HL-60/S4 (cell line): ENCODE measurements around the gene EMSY.

ENCODE experiments used
- in situ Hi-C: fragments of 300-500 bp; cut with MboI; formaldehyde crosslinking; loops from 2 replicates; pipeline ENCODE4 v1.14.3; 2022; ENCODE audit warnings: low sequenced_read_pairs

Gene EMSY

DNA sequence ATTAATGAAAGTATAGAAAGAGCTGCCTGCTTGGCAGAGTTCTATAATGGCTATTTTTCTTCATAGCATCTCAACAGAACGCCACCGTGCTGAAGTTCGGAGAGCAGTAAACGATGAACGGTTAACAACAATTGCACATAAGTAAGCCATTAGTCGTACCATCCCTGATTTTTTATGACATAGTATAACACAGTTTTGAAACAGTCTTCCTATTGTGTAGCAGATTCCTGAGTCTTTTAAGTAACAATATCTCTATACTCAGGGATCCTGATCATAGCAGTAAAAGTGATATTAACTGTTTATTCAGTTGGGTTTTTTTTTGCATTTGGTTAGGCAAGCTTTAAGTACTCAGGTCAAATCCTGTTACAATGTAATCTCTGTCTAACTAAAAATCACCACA is 8.4 kb downstream of the EMSY start:
- in situ Hi-C loops = no loop called here

DNA sequence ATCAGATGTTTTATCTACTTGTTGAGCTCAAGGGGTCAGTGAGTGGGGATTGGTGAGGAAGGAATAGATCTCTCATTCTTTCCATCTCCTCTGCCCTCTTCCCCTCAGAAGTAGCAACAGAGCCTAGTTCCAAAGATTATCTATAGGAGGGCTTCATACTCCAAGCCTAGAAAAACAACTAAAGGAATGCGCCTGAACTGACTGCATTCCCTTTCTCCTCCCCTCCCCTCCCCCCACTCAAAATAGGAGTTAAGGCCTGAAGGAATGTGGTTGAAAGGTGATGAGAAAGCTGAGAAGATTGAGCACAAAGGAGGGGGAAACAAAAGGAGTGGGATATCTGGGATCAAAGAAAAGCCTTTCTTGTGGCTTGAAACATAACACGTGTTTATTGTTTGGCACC is 10.5 kb downstream of the EMSY start:
- in situ Hi-C loops = no loop called here

DNA sequence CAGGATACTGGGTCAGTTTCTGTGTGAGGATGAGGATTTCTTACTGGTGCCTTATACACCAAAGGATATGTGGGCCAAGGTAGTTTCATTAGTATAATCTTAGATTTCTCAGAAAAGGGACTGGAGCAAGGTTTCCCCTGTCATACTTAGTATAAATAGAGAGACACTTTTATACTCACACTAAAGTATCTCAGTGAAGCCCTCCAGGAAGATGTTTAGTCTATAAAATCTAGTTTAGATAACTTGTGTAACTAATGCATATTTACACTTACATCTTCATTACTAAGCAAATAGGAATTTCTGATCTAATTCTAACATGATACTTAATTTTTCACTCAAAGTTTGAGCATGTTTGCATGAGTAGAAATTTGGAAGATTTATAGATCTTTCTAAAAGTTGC is 11.1 kb downstream of the EMSY start:
- in situ Hi-C loops = no loop called here

DNA sequence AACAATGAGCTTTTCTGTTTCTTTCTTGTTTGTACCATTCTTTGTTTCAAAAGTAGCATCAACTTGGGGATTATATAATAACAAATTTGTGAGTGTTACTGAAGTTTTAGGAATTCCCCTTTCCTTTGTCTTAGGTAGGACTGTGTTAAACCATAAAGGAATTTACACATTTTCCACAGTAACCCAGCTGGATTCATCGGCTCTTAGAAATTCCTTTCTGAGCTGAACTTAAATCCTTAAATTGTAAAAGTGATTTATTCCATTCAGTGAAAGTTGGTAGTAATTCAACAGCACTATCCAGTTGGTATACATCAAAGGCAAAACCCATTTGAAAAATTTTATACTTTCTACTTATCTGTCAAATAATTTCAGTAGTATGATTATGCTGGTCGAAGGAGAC is 11.8 kb downstream of the EMSY start:
- in situ Hi-C loops = no loop called here

DNA sequence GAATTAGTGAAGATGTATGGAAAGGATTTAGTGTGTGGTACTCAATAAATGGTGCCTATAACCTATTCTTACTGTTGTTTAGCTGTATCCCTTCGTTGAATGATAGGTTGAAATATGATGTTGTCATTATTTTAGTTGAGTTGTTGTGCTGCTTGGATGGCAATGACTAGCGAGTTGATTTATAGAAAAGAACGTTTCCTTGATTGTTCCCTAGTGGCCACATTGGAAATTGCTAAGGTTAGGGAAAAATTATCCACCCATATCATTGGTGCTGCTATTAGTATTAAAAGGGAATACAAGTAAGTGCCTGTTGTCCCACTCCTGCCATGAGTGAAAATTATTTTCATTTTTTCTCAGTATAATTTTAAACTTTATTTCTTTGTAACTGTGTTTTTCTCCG is 14.5 kb downstream of the EMSY start:
- in situ Hi-C loops = no loop called here

DNA sequence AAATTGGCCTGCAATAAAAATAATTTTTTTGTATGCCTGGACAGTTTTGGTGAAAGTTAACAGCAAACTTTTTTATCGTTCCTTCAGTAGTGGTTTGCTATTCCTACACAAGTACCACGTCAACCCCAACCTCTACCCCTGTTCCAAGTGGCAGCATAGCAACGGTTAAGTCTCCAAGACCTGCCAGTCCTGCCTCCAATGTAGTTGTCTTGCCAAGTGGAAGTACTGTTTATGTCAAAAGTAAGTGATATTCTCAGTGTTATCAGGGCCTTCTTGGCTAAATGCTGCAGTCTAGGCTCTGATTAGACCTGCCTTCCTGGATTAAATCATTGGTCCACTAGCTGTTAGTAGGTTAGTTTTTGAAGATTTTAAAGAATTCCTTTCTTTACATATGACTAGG is 15.0 kb downstream of the EMSY start:
- in situ Hi-C loops = no loop called here

DNA sequence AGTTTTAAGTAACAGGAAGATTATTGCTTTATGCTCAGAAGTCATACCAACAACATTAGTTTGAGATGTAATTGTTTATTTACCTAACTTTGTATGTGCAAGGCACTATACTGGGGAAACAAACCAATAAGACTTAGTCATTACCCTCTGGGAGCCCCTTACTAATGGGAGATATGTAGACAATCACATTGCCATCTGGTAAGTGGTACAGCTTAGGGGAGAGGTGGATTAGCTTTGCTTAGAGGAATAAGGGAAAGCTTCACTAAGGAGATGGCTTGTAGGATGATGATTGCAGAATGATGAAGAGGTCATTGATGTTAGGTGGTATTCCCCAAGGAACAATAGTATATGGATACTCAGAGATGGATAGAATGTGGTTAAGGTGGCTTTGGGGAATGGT is 17.5 kb downstream of the EMSY start:
- in situ Hi-C loops = no loop called here

DNA sequence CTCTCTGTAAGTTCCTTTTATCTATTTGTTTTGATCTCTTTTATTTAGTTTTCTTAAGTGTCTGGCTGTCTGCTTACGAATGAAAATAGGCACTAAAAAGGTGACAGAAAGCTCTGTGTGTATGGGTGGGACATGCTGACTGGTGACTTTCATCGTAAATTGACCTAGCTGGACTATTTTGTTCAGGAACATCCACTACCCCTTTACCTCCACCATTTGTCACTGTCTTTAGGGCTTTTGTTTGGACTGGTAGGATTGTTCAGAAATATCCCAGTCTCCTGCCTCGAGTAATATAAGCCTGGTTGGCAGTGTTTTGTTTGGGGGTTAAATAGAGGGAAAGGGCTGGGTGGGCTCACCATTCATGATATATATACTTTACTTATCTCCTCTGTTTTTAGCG is 20.9 kb downstream of the EMSY start:
- in situ Hi-C loops = no loop called here

DNA sequence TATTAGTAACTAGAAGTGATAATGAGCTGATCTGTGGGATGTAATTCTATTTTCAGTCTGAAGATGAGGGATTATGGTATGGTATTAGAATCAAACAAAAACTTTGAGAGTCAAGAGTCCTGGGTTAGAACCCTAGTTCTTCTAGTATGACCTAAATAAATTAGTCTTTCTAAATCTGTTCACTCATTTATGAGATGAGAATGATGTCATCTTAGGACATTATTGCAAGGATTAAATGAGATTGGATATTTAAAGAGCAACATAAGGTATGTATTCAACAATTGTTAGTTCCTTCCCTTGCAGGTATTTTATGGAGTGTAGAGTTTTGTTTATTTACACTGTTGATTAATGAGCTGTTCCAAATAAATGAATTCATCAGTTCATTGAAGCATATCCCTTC is 21.8 kb downstream of the EMSY start:
- in situ Hi-C loops = no loop called here

DNA sequence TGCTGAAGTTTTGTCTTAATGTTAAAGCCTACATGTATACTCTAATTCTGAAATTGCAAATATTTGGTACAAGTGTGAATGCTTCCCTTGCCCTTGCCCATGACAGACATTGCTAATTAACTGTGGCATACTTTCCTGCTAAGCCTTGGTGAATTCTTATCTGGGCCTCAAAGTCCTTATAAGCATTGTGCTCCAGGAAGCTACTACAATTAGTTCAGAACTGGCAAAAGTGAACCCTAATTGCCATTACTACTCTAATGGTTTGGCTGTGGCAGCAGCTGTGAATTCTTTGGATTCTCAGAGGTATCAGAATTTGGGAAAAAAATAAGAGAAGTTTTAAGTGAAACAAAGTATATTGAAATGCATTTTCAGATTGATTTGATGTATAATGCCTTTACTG is 24.3 kb downstream of the EMSY start:
- in situ Hi-C loops = no loop called here

DNA sequence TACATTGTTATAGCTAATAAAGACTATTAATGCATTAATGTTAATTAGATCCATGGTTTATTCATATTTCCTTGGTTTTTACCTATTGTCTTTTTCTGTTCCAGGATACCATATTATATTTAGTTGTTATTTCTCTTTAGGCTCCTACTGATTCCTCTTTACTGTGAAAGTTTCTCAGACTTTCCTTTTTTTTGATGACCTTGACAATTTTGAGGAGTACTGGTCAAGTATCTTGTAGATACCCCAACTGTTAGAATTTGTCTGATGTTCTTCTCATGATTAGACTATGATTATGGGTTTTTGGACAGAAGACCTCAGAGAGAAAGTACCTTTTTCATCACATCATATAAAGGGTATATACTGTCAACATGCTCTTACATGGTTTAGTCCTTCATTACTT is 26.6 kb downstream of the EMSY start:
- in situ Hi-C loops = no loop called here

DNA sequence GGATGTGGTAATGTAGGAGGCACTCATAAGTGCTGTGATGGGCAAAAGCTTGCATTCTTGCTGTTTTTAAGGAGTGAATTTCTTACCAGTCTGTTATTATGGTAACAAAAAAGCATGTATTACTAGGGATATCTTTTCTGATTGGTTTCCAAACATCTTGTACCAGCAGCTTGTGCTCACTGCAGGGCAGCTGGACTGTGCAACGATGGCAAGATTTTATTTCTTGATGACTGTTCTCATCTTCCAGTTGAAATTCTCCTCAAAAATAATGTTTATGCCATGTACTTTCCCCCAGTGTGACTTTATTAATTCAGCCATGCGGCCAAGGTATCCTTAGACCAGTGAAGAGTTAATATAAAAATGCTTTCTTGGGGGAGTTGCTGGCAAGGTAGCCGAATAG is 35.4 kb downstream of the EMSY start:
- in situ Hi-C loops = no loop called here

DNA sequence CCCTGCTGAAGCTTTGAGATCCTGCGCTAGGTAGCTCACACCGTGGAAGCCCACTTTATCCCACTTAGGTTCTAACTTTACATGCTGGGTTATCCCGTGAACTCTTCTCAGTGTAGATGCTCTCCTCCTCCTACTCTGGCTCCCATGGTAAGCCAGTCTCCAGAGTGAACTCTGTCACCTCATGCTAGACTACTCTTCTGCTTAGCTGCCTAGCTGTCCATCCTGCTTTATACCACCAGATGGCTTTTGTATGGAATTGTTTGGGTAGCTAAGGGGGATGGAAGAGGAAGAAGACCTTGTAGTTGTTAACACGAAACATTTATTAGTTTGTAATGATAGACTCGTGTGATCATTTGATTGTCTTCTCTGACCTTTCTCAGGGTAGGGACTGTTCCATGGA is 46.8 kb downstream of the EMSY start:
- in situ Hi-C loops = no loop called here

DNA sequence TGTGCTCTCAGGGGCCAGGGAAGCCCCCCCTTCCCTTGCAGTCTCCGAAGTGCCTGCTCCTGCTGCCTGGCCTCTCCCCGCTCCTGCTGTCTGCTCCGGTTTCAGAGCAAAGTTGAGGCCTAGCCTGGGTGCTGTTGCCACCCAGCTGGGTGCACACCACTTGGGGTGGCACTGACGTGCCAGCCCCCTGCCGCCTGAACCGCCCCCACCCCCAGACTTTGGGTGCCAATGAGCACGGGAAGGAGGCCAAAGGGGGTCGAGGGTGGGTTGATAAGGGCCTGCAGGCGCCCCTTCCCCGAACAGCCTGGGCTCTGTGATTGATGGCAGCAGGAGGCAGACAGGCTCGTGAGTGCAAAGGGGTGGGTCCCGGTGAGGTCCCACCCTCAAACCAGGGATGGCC is 48.2 kb downstream of the EMSY start:
- in situ Hi-C loops = no loop called here

DNA sequence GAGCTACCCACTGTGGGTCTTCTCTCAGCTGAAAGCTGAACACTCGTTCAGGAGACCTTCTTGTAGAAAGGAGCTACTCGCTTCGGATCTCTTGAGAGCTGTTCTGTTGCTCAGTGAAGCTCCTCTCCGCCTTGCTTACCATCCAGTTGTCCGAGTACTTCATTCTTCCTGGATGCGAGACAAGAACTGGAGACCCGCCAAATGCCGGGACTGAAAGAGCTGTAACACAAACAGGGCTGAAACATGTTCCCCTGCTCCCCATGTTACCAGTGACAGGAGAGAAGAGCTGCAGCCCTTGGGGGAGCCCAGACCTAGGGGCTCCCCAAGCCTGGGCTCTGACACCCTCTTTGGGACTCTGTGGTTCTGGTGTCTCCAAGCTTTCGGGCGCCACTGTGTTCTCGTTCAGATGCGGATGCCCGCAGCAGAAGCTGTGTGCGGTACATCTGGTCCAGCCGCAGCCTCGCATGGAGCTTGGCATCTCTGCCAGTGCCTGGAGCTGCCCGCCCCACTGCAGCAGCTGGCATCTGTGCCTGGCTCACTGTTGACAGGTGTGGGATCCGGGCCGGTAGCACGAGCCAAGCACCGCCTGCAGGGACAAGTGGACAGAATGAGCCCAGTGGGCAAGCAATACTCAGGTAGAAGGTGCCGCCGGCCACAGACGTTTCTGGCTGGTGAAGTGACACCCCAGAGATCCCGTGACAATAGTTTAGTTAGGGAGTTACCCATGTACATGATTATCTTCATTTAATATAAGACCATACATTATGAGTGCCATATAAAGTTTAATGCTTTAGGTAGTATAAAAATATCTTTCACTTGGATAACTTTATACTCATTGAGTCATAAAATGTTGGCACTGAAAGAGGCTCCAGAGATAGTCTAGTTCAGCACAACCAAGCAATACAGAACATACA is 49.1 kb downstream of the EMSY start:
- in situ Hi-C loops = no loop called here

DNA sequence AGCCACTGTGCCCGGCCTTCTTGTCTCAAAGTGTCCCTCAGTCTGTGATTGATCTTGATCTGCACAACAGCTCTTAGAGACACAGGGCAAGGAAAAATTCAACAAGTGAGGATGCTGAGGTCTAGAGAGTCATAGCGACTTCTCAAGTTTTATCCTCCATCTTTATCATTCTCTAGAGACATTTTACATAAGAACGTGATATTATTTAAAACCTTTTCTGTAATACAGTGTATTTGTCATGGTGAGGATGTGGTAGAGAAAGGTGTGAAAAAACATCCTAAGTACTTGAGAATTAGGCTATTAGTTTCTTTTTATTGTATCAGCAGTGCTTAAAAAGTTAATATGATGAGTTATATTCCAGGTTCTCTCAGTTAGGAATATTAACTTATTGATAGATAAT is 50.2 kb downstream of the EMSY start:
- in situ Hi-C loops = no loop called here

DNA sequence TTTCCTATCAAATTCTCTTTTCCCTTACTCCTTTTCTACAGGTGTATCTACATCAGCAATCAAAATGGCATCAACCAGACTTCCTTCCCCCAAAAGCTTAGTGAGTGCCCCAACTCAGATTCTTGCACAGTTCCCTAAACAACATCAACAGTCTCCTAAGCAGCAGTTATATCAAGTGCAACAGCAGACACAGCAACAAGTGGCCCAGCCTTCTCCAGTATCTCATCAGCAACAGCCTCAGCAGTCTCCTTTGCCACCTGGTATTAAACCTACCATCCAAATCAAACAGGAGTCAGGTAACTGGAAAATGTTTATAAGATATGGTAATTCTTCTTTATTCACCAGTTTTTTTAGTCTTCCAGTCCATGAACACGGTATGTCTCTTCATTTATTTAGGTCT is 51.4 kb downstream of the EMSY start:
- in situ Hi-C loops = no loop called here

DNA sequence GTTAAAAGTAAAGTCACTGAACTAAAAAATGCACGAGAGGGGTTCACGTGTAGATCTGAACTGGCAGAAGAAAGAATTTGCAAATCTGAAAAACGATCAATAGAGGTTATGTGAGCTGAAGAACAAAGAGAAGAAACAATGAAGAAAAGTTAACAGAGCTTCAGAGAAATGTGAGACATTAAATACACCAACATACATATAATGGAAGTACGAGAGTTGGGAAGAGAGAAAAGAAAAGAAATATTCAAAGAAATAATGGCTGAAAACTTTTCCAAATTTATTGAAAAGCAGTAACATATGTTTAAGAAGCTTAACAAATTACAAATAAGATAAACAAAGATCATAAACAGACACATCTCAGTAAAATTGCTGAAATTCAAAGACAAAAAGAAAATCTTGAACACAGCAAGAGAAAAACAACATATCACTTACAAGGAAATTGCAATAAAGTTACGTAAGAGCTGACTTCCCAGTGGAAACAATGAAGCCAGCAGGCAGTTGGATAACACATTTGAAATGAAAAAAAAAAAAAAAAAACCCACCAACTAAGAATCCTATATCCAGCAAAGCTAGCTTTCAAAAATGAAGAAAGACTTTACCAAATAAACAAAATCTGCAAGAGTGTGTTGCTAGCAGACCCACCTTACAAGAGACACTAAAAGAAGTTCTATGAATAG is 56.8 kb downstream of the EMSY start:
- in situ Hi-C loops = no loop called here

DNA sequence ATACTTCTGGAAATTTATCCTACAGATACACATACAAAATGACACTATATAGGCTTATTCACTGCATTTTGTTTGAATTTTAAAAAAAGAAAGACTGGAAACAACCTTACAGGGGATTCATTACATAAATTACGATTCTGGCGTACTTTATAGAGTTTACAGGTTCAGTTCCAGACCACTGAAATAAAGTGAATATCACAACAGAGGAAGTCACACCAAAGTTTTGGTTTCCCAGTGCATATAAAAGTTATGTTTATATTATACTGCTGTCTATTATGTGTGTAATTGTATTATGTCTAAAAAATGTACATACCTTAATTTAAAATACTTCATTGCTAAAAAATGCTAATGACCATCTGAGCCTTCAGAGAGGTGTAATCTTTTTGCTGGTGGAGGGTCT is 62.0 kb downstream of the EMSY start:
- in situ Hi-C loops = no loop called here

DNA sequence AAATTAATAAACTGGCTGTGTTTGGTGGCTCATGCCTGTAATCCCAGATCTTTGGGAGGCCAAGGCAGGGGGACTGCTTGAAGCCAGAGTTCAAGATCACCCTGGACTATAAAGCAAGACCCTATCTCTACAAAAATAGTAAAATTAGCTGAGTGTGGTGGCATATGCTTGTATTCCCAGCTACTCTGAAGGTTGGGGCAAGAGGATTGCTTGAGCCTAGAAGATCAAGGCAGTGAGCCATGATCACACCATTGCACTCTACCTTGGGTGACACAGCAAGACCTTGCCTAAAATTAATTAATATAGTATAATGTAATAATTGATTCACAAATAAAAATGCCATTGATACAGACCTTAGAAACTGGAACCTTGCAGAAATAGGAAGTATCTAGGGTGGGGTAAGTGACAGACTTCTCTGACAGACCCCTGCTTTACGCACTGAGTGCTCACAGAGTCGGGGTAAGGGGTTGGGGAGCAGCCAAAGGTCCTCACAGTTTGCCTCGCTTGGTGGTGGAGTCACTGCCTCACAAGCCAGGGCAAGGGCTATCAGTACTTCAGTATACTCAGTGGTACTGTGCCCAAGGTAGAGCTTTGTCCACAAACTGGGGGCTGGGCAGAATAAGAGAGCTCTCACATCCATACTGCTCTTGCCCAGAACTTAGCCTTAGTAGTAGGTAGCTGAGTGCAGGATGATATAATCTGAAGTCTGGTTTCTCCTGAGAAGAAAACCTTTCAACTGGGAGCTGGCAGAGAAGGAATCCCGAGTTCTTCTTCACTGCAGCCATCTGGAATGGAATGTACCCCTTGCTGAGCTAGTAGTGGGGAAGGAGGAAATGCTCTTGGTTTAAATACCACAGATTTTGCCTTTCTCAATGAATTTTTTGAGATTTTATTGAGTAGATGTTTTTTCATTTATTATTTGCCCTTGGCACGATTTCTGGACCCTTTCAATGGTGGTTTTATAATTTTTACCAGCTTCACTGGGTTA is 65.5 kb downstream of the EMSY start:
- in situ Hi-C loops = no loop called here
